ENCODE results near the gene RAVER2. TPM values are rescaled to one million over a fixed set of nuclear protein-coding genes. Genes with fewer than 3 reads are reported as not detected.

The RAVER2 gene
- total RNA-seq (2022) (12.7 and 12.9 TPM in 2 replicates), Bru-seq, nascent RNA (percentile 75 among the genes with signal in this experiment), BruChase-seq, experiment 1, labeled RNA remaining after a 2-hour chase (percentile 74 among the genes with signal in this experiment), BruChase-seq, experiment 2, labeled RNA remaining after a 6-hour chase (percentile 69 among the genes with signal in this experiment)
- long read RNA-seq, full-length matches to known transcripts, result 7 of 15 reads
- long read RNA-seq, partial matches to known transcripts, result 6 of 15 reads
- long read RNA-seq, other reads (novel, unspliced or antisense), result 2 of 15 reads

- no peaks in the 10 kb centered on the region for H3K9me3 Mint-ChIP-seq (ENCODE audit: unreplicated experiment)
- CTCF ChIA-PET, result no interaction called here
- intact Hi-C loops (cut with micrococcal nuclease; ENCODE audit: unreplicated experiment), result loop anchor here (1.0 to 2.0 kb wide), 3 partner anchors 10 to 476 kb away; no protein-coding TSS in a partner anchor
- H3K27ac Mint-ChIP-seq (ENCODE audit: unreplicated experiment), result peak within 1 kb of the TSS; percentile 86
- H3K4me3 ChIP-seq (ENCODE audit: low read depth, low read length), result peak within 1 kb of the TSS; percentile 67
- peak within 1 kb of the TSS; percentile 84 for H3K4me3 Mint-ChIP-seq (ENCODE audit: unreplicated experiment)
- H3K4me1 Mint-ChIP-seq (ENCODE audit: low read depth, unreplicated experiment), result peaks cover 11% of the 10 kb centered on the region
- H3K9me3 ChIP-seq, result no peaks in the 10 kb centered on the region
- H3K4me1 ChIP-seq, result no peaks in the 10 kb centered on the region
- BruUV-seq (replicated peaks), result no TSS peak
- no peaks in the 10 kb centered on the region for H3K27me3 ChIP-seq (replicated peaks; ENCODE audit: control insufficient read depth, insufficient read depth, low read length)
- POLR2A ChIA-PET, result no interaction called here
- H3K36me3 ChIP-seq (ENCODE audit: control insufficient read depth, insufficient read depth, low read length), result no peaks in the 10 kb centered on the region
- peak; percentile 81 for DNase-seq
- peak in 1 of 2 experiments; percentile 48 for TF ChIP-seq CTCF (IDR thresholded peaks at IDR 0.05; ENCODE audit: insufficient read depth in 1 of 2, low read depth in 1 of 2, low read length in 1 of 2, severe bottlenecking in 1 of 2, unreplicated experiment in 1 of 2)
- H3K27me3 Mint-ChIP-seq (ENCODE audit: insufficient read depth, unreplicated experiment), result no peaks in the 10 kb centered on the region
- no peaks in the 10 kb centered on the region for H3K36me3 Mint-ChIP-seq (ENCODE audit: insufficient read depth, unreplicated experiment)
Observed at GRCh38 chr1:64744492-64745180, at the start of gene RAVER2. Gene RAVER2, plus strand, starts transcription at chr1:64745075. Its CDS starts 98 bp downstream, at chr1:64745173.

- Mint-ChIP-seq H3K4me3 (ENCODE audit: unreplicated experiment) (no peak overlapping the region), H3K27me3 (ENCODE audit: insufficient read depth, unreplicated experiment) (no peaks in the 10 kb centered on the region), H3K4me1 (ENCODE audit: low read depth, unreplicated experiment) (peaks cover 6% of the 10 kb centered on the region), H3K9me3 (ENCODE audit: unreplicated experiment) (no peaks in the 10 kb centered on the region), H3K36me3 (ENCODE audit: insufficient read depth, unreplicated experiment) (peaks cover 5% of the 10 kb centered on the region), H3K27ac (ENCODE audit: unreplicated experiment) (no peak overlapping the region)
- H3K27me3 ChIP-seq (replicated peaks; ENCODE audit: control insufficient read depth, insufficient read depth, low read length), result no peaks in the 10 kb centered on the region
- intact Hi-C loops (cut with micrococcal nuclease; ENCODE audit: unreplicated experiment), result no loop called here
- no peaks in the 10 kb centered on the region for H3K36me3 ChIP-seq (ENCODE audit: control insufficient read depth, insufficient read depth, low read length)
- no peak overlapping the region for H3K4me3 ChIP-seq (ENCODE audit: low read depth, low read length)
- H3K9me3 ChIP-seq, result no peaks in the 10 kb centered on the region
- CTCF ChIA-PET, result no interaction called here
- POLR2A ChIA-PET, result no interaction called here
- no TSS peak for BruUV-seq (replicated peaks)
- H3K4me1 ChIP-seq, result no peaks in the 10 kb centered on the region
- no peak for DNase-seq
- TF ChIP-seq CTCF (IDR thresholded peaks at IDR 0.05; ENCODE audit: insufficient read depth in 1 of 2, low read depth in 1 of 2, low read length in 1 of 2, severe bottlenecking in 1 of 2, unreplicated experiment in 1 of 2), result no peak
Observed at GRCh38 chr1:64696879-64697278, 48.0 kb upstream of the RAVER2 start.

- POLR2A ChIA-PET, result no interaction called here
- no peaks in the 10 kb centered on the region for H3K36me3 ChIP-seq (ENCODE audit: control insufficient read depth, insufficient read depth, low read length)
- H3K9me3 ChIP-seq, result no peaks in the 10 kb centered on the region
- no TSS peak for BruUV-seq (replicated peaks)
- TF ChIP-seq CTCF (IDR thresholded peaks at IDR 0.05; ENCODE audit: insufficient read depth in 1 of 2, low read depth in 1 of 2, low read length in 1 of 2, severe bottlenecking in 1 of 2, unreplicated experiment in 1 of 2), result no peak
- H3K27me3 Mint-ChIP-seq (ENCODE audit: insufficient read depth, unreplicated experiment), result no peaks in the 10 kb centered on the region
- H3K27ac Mint-ChIP-seq (ENCODE audit: unreplicated experiment), result no peak overlapping the region
- intact Hi-C loops (cut with micrococcal nuclease; ENCODE audit: unreplicated experiment), result no loop called here
- H3K9me3 Mint-ChIP-seq (ENCODE audit: unreplicated experiment), result no peaks in the 10 kb centered on the region
- no peak overlapping the region for H3K4me3 ChIP-seq (ENCODE audit: low read depth, low read length)
- H3K4me3 Mint-ChIP-seq (ENCODE audit: unreplicated experiment), result no peak overlapping the region
- H3K27me3 ChIP-seq (replicated peaks; ENCODE audit: control insufficient read depth, insufficient read depth, low read length), result no peaks in the 10 kb centered on the region
- no peaks in the 10 kb centered on the region for H3K4me1 ChIP-seq
- DNase-seq, result no peak
- peaks cover 5% of the 10 kb centered on the region for H3K36me3 Mint-ChIP-seq (ENCODE audit: insufficient read depth, unreplicated experiment)
- CTCF ChIA-PET, result interaction anchor here (1.2 kb wide), 1 partner anchor 23 kb away, joined by 3 read pairs; no protein-coding TSS in a partner anchor
- H3K4me1 Mint-ChIP-seq (ENCODE audit: low read depth, unreplicated experiment), result peaks cover 6% of the 10 kb centered on the region
Observed at GRCh38 chr1:64699327-64699726, 45.5 kb upstream of the RAVER2 start.
